Sigmoid colon (tissue), 4 donors: ENCODE results near the gene PTH1R.

Source experiments
- POLR2A ChIP-seq, 2 donors: fragments of 450-650 bp; IDR thresholded peaks; one replicate each; pipeline ENCODE4 v1.6.1; 2016; ENCODE audit warnings: antibody characterized with exemption in 2 of 2, mild to moderate bottlenecking in 2 of 2, moderate library complexity in 2 of 2
- POLR2AphosphoS5 ChIP-seq, 4 donors: sonication (generic); formaldehyde crosslinking; IDR thresholded peaks; one replicate each; pipeline ENCODE4 v1.6.1; 2017; ENCODE audit warnings: antibody characterized with exemption in 4 of 4
- TF ChIP-seq, protein P1 (sequence below), 4 experiments: fragments of 450-650 bp in 3 of 4; fragments of 200-600 bp in 1 of 4; IDR thresholded peaks; one replicate each; pipeline ENCODE4 v1.5.1; 2016 to 2019; ENCODE audit warnings: antibody characterized with exemption in 4 of 4, mild to moderate bottlenecking in 3 of 4, moderate library complexity in 2 of 4

DNA sequence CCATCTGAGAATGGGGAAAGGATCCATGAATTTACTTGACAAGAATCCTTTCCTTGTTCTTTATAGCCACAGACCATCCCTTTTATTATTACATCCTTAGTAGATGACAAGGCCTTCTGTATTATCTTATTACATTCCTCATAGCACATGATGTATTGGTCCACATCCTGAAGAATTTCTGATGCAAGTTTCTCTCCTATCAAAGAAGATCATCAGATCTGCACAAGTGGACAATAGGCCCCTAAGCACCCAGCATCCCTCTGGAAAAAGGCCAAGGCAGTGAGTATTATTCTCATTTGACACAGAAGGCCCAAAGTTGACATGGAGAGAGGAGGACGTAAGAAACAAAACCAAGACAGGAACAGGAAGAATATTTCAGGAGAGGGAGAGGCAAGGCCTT is 45.7 kb upstream of the PTH1R start:
- TF ChIP-seq, protein P1, sequence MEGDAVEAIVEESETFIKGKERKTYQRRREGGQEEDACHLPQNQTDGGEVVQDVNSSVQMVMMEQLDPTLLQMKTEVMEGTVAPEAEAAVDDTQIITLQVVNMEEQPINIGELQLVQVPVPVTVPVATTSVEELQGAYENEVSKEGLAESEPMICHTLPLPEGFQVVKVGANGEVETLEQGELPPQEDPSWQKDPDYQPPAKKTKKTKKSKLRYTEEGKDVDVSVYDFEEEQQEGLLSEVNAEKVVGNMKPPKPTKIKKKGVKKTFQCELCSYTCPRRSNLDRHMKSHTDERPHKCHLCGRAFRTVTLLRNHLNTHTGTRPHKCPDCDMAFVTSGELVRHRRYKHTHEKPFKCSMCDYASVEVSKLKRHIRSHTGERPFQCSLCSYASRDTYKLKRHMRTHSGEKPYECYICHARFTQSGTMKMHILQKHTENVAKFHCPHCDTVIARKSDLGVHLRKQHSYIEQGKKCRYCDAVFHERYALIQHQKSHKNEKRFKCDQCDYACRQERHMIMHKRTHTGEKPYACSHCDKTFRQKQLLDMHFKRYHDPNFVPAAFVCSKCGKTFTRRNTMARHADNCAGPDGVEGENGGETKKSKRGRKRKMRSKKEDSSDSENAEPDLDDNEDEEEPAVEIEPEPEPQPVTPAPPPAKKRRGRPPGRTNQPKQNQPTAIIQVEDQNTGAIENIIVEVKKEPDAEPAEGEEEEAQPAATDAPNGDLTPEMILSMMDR (IDR thresholded peaks at IDR 0.05): no peak
- TF ChIP-seq POLR2AphosphoS5 (IDR thresholded peaks at IDR 0.05) (no peak), POLR2A (IDR thresholded peaks at IDR 0.05) (no peak)
